MV-4-11 (cell line): ENCODE data around the gene REEP6.
"Not testable (repeated sequence)": the region's sequence is repeated elsewhere in the genome, so short reads cannot be mapped to it uniquely, and the experiment has no call there.

Experiments
- DNase-seq: peaks from one replicate; lab custom pipeline; 2025; lab: John Stamatoyannopoulos, UW

Gene REEP6

DNA sequence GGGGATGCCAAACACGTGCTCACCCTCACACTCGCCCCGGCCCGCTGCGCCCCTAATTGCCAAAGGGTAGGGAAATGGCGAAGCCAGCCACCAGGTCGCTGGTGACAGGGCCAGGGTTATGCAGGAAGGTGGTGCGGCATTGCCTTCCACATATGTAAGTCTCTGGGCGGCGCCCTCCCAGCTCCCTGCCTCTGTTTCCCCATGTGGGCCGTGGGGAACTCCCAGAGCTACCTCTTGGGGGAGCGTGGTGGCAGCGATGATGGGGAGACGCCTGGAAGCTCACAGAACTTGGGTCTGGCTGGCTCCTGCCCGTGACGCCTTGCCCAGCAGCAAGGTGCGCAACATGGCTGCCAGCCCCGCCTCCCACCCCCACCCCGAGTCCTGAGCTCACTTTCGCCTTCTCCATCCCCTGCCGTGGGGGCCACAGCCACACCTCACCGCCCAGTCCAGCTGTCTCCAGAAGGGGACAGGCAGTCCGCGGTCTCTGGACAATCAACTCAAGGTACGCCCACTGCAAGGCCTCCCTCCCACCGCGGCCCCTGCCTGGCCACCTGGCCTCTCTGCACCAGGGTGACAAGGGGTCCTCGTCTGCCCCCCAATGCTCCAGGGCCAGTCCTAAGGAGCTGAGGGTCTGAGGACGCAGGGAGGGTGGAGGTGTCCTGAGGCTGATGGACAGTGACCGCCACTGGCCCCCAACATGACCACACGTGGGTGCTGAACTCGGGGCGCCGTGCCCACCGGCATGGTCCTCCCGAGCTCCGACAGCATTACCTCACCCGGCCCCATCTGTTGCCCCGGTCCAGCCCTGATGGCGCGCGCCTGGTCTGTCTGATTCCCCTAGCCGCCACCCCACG is 18.5 kb upstream of the REEP6 start:
- no peak for DNase-seq

DNA sequence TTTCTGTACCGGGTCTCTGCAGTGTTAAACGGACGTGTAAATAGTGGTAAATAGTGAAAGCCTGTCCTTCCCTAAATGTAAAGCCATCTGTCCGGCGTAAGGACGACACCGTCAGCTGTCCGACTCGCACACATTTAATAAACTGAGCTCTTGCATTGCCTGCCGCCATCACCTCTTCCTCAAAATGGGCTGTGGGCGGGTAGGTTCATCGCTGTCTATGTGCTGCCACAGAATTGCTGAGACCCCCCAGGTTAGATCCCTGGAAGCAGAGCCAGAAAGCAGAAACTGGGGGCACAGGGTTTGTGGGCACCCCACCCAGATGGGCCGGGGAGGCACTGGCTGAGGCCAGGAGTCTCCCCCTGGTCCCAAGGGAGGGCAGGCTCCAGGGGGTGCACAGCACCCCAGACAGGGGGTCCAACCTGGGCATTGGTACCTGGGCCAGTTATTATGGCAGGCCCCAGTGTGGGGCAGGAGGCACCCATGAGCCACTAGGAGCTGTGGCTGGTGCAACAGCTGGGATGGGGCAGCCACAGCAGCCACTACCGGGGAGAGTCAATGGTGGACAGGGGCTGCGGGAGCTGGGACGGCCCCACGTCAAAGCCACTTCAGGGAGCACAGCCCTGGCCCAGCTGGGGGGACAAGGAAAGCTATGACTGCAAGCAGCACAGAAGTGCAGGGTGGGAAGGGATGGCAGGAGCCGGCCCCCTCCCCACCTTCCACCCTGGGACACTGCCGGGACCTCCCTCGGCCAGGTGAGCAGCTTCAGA is 17.7 kb upstream of the REEP6 start:
- peak; percentile 33 for DNase-seq

DNA sequence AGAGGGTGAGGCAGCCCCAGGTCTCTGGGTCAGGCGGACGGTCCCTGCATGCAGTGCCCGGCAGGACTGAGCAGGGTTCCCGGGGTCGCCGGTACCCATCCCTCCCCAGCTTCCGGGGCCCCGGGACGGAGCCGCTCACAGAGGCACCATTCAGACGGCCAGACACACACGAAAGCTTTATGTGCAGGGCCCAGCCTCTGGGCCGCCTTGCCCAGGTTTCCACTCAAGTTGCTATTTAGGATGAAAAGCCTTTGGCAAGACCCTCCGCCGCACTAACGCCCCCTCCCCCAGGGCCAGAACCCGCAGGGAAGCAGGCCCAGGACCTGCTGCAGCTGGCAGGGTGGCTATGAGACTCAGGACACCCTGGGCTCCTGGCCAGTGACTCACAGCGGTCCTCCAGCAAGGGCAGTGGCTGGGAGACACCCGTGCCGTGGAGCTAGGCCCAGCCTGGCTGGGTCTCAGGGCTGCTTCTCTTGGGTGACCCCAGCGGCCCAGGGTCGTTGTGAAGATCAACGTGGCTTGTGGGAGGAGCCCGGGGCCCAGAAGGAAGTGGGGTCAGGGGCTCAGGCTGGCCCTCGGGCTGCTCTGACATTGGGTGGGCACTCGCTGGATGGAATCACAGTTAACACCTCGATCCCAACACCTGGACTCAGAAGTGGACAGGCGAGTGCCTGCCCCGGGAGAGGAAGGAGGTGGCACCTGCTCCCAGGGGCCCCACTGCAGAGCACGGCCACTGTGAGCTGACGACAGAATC is 16.8 kb upstream of the REEP6 start:
- no peak for DNase-seq

GRCh38 chr19:1474765-1475351 is 16.1 kb upstream of the REEP6 start:
- DNase-seq = no peak

DNA sequence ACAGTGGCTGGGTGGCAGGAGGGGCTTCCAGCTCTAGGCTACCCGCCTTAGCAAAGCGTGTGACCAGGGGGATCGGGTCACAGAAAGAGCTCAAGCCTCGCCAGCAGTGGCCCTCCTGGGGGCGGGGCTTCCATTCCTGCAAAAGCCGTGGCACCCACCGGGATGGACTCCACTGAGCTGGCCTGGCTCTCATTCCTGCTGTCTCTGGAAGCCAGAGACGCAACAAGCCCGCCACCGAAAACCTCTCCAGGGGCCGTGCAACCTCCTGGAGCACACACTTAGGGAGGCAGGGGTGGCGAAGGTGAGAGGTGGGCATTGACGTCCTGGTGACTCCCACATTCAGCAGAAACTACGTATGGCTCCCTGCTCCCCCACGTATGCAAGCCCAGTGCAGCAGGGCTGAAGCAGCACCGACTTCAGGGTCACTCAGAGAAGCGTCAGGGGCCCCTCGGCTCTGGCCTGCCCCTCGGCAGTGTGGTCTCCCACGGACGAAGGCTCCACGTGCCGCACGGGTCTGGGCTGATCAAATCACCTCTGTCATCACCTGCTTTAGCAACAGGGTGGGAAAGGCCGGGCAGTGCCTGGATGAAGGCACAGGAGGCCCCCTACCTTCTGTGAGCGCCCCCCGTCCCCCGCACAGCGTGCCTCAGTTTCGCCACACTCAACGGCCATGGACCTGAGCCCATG is 15.1 kb upstream of the REEP6 start:
- no peak for DNase-seq

GRCh38 chr19:1477056-1477455 is 13.9 kb upstream of the REEP6 start:
- DNase-seq = not testable (repeated sequence)

GRCh38 chr19:1478934-1479707 is 11.9 kb upstream of the REEP6 start, which contains the start of gene C19orf25:
Gene C19orf25 (minus strand): TSS chr19:1479215. CDS start chr19:1478903, 312 bp downstream.
- peak; percentile 97 for DNase-seq

DNA sequence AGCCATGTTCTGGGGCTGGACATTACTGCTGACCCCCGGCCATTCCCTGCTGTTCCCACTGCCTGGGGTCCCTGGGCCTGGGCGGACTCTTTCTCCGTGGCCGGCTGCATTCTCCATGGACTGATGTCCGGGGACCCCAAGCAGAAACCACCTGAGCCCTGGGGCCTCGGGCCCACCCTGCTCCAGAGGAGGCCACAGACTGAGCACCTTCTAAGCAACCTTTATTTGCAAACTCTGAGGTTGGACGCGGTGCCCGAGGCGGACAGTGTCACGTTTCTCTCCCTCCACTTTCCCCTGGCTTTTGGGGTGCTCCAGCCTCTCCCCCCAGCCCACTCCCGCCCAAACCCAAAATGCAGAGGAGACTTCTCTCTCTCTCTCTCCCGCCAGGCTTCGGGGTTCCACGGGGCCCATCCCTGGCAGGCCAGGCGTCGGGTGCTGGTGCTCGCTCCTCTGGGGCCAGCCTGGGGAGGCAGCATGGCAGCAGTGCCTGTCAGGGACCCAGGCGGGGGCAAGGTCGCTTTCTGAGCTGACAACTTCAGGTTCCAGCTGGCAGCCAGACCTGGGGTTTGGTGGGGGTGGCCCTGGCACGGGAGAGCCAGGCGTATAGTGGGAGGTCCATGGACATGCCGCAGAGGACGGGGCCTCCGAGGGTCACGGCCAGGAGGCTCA is 9.6 kb upstream of the REEP6 start:
- no peak for DNase-seq

GRCh38 chr19:1481893-1482360 is 9.1 kb upstream of the REEP6 start:
- DNase-seq = no peak

DNA sequence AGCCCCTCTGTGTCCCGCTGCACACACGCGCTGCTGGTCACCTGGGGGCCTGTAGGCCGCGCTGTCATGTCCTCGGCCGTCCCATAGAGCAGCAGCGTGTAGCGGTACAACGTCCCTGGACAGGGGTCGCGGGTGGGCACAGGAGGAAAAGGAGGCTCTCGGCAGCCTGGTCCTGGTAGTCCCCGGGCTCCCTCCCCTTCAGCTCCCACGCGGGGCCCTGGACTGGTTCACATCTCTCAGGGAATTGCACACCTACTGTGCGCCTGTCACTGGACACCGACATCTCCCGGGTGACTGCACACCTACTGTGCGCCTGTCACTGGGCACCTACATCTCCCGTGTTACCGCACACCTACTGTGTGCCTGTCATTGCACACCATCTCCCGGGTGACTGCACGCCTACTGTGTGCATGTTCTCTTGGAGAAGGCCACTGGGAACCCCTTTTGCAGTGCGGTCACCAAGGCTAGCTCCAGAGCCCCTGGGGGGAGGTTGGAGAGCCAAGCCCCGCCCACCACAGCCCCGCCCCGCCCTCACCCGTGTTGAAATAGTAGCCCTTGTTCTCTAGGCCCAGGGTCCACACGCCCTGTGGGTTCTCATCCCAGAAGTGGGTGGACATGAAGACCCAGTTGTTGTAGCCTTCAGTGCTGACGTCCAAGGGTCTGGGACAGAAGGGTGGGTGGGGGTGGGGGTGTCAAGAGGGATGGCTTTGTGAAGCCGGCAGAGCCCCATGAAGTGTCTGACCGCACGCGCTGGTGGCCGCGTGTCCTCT is 8.4 kb upstream of the REEP6 start:
- no peak for DNase-seq

DNA sequence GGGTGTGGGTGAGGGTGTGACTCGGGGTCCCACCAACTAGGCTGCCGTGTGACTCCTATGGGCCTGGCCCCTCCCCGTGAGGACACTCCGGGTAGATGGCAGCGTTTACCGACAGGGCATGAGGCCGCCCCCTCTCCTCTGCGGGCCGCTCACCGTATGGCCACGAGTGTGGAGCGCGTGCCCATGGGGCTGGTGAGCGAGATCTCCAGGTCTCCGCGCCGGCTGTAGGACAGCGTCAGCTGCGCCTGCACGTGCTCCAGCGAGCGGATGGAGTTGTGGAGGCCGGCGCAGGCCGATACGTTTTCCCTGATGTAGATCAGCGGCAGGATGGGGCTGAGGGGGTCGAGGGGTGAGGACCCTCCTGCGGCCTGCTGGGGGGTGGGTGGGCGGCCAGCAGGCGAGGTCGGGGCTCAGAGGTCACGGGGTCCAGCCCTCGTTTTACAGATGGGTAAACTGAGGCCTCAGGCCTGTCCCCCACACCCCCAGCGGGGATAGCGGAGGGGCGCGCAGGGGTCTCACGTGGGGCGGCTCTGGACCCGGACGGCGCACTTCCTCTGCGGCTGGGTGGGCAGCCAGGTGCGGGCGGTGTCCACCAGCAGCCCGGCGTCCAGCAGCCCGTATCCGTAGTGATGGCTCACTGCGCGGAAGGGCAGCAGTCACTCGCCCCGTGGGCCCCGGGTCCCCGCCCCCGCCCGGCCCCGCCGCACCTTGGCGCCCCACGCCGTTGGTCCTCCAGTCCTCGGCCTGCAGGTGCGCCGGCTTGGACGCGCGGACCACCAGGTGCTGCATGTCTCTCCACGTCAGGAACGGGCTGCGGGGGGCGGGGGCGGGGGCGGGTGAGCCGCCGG is 7.6 kb upstream of the REEP6 start:
- DNase-seq = no peak

DNA sequence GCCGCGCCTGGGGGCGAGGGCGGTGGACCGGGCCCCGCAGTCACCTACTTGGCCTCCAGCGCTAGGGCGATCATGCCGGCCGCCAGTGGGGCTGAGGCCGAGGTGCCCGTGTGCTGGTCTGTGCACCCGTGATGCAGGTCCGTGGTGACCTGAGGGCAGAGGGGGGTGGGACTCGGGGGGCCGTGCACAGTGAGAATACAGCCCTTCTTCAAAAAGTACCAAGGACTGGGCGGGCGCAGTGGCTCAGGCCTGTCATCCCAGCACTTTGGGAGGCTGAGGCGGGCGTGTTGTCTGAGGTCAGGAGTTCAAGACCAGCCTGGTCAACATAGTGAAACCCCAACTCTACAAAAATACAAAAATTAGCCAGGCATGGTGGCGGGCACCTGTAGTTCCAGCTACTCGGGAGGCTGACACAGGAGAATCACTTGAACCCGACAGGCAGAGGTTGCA is 7.0 kb upstream of the REEP6 start:
- DNase-seq = no peak

- DNase-seq = no peak
Observed at GRCh38 chr19:1486720-1487575, 4.0 kb upstream of the REEP6 start.

DNA sequence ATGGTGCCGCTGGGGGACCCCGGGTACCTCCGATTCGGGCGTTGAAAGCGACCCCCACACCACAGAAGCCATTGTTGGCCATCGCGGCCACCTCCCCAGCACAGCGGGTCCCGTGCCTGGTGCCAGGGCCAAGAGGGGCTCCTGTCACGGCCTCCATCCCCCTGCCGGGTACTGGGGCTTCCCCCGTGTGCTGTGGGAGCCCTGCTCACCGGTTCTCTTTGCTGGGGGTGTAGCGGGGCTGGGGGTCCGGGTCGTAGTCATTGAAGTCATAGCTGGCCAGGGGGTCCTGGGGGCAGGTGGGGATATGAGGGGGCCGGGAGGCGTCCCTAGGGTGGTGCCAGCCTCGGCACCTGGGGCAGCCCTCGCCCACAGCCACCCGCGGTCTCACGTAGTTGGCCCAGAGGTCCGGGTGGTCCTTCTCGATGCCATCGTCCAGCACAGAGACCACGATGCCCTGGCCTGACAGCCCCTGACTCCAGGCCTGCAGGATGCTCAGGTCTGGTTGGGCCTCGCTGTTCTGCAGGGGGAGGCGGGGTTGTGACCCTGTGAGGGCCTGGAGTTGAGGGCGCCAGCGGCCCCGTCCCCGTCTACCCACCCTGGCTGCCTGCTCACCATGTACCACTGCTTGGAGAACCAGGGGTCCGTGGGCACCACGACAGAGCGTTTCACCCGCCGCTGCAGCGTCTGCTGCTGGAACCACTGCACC is 3.3 kb upstream of the REEP6 start:
- DNase-seq = no peak

DNA sequence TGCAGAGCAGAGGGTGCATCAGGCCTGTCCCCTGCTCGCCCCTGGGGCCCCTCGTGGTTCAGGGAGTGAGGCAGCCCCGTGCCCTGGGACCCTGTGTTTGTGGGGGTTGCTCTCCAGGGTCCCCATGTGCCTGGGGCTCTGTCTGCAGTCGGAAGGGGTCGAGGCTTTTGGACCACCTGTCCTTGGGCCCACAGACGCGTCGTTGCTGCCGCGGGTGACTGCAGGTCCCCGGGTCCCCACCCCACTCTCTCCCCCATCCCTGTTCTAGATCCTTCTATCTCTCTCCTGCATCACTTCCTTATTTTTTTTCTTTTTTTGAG is 2.7 kb upstream of the REEP6 start:
- DNase-seq = peak; percentile 59

- peak; percentile 29 for DNase-seq
Observed at GRCh38 chr19:1489463-1490310, 1.3 kb upstream of the REEP6 start.
